Erythroblast (primary cell): ENCODE measurements around the gene BABAM2.

Source experiments
- GATA1 ChIP-seq: IDR thresholded peaks from 2 replicates; pipeline ENCODE4 v1.6.1; 2011; ENCODE audit warnings: low read depth, mild to moderate bottlenecking, control low read depth, low read length, moderate library complexity
- POLR2A ChIP-seq: IDR thresholded peaks from 2 replicates; pipeline ENCODE4 v1.6.1; 2011; ENCODE audit warnings: mild to moderate bottlenecking, low read length

- TF ChIP-seq POLR2A (no peak), GATA1 (no peak)
Observed at GRCh38 chr2:28217042-28217740, 326.7 kb downstream of the BABAM2 start.
